Measurements from ENCODE around the gene MZB1.
A peak's percentile ranks its signal among the peaks of the same experiment; 100 is the strongest.

The MZB1 gene, protein sequence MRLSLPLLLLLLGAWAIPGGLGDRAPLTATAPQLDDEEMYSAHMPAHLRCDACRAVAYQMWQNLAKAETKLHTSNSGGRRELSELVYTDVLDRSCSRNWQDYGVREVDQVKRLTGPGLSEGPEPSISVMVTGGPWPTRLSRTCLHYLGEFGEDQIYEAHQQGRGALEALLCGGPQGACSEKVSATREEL

DNA sequence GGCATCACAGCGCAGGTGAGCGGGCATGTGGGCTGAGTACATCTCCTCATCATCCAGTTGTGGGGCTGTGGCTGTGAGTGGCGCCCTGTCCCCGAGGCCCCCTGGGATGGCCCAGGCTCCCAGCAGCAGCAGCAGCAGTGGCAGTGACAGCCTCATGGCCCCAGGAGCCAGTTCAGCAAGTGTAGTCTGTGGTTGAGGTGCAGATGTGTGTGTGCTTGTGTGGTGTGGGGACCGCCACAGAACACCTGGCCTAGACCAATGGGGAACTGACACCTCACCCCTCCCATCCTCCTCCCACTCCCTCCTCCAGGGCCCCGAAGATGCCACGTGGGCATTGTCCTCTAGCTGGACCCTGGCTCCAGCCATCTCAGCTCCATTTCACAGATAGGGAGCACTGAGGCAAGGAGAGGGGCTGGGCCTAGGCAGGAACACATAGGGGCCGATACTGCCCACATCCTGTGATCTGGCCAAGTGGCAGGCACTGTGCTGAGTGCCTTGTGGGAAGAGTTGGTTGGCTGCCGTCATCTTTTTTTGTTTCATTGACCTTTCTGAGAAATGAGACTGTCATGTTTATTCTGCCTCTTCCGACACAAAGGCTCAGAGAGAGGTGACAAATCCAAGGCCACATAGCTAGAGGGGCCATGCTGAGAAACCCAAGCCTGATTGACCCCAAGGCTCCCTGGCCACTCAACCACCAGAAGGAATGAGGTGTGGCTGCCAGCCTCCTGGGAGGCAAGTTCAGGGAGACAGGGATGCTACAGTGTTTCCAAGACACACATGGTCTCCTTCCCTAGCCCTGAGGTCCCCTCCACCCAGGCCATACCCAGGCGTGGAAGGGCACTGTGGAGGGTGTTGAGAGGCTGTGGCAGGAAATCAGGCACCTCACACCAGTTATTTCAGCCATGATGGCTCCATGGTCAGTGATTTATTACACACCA lies at the start of gene MZB1:
MZB1 (minus strand) TSS at position 213 of the 938 bp plus-strand sequence; CDS start at position 156, 57 bp downstream.
- no peak for DNase-seq

DNA sequence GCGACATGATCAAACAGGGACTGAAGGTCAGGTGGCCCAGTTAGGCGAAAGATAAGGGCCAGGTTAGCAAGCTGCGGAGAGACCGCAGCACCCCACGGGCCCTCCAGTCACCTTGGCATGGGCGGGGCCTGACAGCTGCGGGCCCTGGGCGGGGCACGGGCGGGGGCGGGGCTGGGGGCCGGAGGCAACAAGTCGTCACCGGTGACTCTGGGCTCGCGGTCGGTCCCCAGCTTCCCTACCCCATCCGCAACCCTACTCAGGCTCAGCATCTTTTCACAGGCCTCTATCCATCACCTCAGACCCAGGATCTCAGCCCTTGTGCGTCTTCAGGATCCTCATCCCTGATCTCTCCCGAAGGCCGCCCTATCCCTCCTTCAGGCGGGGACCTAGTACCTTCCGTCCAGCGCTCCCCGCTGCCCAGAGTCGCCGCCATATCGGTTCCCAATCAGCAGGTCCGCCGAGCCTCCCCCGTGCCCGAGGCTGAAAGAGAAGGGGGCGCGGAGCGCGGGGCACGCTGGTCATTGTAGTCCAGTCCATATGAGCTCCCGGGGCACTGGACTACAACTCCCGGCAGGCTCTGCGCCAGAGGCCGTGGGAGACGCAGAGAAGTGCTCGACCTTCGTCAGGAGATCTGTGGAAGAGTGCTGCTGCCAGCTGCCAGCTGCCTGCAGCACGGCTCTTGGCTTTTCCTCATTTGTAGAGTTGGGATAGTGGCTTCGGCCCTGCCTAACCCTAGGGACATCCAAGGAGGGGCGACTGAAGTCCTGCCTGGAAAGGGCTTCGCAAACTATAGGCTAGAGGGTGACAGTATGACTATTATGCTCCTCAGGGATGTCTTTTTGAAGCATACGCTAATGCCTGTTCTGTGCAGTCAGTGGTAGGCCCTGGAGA lies 49.5 kb upstream of the MZB1 start, which contains the start of gene DNAJC18:
DNAJC18 (minus strand) TSS at position 513 of the 891 bp plus-strand sequence; CDS start at position 433, 80 bp downstream.
- peak; percentile 73 for DNase-seq

DNA sequence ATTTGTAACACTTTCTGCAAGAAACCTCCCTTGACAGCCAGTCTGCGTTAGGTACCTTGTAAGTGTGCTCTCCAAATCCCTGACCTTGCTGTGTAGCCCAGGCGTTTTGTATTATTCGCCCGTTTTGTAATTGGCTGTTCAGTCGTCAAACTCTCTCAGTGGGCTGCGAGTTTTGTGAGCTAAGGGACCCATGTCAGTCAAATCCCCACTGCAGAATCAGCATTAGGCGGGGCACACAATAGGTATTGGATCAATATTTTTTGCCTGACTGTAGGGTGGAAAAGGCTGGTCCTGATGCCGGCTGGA lies 48.9 kb upstream of the MZB1 start:
- DNase-seq = no peak

DNA sequence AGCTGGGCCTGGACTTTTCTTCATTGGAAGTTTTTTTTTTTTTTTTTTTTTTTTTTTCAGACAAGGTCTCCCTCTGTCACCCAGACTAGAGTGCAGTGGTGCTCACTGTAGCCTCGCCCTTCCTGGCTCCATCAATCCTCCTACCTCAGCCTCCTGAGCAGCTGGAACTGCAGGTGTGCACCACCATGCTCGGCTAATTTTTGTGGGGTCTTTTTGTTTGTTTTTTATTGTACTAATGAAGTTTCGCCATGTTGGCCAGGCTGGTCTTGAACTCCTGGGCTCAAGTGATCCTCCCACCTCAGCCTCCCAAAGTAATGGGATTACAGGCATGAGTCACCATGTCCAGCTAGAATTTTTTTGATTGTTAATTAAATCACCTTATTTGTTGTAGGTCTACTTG lies 46.0 kb upstream of the MZB1 start:
- DNase-seq = no peak

DNA sequence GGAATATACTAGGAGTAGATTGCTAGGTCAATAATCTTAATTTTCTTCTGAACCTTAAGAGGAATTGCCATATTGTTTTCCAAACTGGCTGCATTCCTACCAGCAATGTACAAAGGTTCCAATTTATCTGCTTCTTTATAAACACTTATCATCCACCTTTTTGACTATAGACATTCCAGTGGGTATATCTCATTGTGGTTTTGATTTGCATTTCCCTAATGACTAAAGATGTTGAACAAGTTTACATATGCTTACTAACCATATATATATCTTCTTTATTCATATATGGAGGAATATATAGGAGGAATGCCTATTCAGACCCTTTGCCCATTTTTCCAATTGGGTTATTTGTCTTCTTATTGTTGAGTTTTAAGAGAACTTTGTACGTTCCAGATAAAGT lies 42.0 kb upstream of the MZB1 start:
- DNase-seq = no peak

DNA sequence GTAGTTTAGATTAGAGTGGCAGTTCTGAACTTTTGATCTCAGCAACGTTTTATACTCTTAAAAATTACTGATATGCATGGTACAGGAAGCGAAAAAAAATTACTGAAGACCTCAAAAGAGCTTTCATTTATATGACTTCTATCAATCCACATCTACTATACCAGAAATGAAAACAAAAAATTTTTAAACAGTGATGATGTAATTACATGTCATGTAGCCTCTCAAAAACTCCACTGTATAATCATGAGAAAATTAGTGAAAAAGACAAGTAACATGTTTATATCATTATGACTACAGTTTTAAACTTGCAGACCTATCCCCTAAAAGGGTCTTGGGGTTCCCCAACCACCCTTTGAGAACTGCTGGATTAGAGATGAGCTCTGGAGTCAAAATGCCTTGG lies 40.3 kb upstream of the MZB1 start:
- DNase-seq = no peak

DNA sequence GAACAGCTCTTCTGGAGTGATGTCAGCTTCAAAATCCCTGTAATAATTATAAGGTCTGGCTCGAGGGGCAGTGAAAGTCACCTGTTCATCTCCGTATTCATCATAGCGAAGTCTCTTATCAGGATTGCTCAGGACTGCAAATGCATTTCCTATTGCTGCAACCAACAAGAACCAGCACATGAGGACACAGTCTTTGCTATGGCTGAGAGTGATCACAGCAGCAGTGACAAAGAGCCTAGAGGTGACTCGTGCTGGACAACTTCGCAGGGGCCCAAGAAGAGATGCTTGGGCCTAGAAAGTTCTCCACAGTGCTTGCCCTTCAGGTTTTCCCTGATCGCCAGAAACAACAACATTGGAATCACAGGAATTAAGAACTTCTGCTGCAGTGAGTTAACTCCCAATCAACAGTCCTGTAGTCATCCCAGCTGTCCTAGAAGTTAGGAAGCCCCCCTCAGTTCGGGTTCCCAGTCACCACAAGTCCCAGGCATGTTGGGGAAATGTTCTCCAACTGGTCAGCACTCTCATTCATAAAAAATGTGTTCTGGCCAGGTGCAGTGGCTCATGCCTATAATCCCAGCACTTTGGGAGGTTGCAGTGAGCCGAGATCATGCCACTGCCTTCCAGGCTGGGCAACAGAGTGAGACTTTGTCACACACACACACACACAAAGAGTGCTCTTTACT lies 36.6 kb upstream of the MZB1 start:
- no peak for DNase-seq

DNA sequence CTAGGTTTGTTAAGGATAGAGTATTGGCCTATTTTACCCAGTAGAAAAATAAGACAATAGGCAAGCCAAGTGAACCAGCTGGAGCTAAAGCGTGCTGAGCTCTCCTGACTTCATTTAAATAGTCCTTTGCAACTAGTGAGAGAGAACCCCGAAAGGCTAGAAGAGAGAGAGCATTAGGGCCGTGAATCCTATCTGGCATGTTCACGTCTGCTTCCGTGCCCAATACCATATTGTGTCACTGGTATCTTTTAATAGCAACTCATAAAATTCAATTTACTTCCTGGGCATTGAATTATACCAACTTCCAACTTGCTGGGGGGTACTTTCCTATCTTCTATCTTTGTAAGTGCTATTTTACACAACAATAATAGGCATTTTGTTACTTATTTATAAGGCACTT lies 35.8 kb upstream of the MZB1 start:
- DNase-seq = no peak

DNA sequence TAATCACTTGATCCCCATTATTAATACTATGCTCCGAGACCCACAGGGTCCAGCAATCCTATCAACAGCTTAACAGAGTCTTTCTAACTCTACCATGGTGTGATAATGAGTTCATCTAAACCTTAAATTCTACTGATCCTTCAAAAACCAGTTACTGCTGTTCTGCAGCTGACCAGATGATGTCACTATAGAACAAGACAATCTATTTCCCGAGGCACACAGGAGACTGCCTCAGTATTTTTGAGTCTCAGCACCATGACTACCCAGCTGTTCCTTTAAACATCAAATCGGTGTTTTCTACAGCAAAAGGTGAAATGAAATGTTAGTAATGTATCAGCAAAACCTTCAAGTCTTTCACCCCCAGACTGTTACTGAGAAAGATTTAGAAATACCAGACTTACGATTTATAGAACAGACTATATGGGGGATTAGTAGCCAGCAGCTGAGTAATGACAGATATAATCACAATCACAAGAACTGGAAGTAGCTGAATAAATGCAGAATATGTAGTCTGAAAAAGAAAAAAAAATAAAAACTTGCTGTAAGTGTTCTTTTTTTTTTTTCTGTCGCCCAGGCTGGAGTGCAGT lies 32.7 kb upstream of the MZB1 start:
- no peak for DNase-seq

DNA sequence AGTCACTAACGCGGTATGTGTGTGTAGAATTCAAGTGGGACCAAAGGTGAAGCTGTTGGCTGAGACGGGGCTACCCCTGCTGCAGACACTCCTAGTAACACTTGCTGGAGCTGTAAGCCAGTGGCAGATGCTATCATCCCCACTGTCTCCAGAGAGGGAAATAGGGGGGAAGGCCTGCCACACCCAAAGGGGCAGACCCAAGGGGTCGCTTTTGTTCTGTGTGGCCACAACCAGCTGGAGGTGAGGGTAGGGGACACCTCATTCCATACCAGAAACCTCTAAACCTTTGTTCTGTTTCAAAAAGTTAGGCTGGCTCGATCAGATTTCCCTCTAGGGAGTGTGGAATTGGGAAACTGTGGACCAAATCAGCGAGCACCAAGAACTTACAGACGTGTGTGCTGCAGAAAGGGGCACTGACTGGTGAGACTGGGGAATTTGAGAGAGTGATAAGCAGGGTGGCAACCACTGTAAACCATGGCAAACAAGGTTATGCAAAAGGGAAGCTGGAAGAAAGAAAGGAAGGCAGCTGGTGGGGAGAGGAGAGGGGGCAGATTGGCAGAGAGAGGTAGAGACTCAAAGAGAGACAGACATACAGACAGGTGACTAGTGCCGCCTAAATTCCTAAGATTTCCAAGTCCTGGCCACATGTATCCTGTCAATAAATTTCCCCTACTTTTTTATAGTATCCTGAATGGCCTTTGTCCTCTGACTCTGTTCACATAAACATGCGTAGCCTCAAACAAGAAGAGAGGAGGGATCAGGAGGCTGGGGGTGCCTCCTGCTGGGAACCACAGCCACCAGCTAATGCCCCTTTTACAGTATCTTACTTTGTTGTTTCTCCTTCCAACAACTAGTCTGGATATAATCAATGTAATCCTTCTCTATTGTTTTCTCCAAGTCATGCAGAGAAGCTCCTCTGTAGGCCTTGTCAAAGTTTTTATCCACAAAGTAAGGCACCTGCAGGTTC lies 29.8 kb upstream of the MZB1 start:
- no peak for DNase-seq

DNA sequence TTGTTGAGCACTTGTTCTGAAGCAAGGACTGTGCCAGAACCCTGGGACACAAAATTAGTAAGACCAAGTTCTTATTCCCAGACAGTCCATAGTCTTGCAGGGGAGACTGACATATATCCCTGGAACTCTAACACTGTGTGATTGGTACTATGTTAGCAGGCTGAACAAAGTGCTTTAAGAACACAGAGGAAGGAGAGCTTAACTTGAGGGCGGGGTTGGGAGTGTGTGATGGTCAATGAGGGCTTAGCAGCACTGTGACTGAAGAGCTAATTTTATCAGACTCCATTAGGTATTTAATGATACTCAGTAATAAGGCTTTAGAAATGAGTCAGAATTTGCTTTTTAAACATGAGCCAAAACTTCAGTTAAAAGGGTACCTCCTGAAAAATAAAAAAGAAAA lies 29.1 kb upstream of the MZB1 start:
- DNase-seq = no peak

DNA sequence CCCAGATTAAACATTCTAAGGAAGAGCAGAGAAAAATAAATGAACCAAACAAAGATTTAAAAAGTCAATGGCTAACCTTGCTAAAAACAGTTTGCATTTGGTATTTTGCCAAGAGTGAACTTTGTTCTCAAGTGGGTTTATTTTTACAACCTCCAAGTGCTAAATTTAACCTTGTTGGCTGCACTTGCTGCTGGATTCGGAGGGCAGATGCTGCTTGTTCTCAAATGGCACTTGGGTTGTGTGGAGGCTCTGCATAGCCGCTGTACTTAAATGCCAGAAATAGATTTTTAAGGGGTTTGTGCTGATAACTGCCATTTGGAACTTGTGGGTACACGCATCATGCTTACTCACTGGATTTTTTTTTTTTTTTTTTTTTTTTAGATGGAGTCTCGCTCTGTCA lies 27.5 kb upstream of the MZB1 start:
- DNase-seq = no peak

DNA sequence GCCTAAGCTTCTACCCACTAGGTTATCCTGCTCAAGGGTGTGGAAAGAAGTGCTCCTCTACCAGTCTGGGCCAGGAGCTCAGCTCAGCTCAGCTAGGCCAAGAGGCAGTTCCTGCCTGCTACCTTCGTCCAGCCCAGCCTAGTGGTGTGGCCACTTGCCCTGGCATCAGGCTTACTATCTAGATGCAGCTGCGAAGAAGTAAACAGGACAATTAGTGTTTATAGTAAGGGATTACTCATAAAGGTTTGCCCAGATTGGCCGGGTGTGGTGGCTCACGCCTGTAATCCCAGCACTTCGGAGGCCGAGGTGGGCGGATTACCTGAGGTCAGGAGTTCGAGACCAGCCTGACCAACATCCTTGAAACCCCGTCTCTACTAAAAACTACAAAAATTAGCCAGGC lies 26.9 kb upstream of the MZB1 start:
- no peak for DNase-seq

DNA sequence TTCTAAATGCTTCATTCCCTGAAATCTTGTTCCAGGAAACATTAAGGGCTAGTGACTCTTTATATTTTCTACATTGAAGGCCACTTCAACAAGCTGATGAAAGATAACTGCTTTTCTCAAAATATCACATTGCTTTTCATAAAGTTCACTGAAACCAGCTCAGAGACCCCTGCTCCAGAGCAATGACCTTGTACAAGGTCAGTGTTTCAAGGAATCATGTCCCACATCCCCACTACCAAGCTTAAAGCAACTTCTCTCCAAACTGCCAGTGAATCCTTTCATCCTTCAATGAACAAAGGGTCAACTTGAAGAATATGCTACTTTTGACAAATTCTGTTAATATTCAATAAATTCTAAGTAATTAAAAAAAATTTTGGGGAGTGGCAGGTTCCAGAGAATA lies 26.2 kb upstream of the MZB1 start:
- no peak for DNase-seq

DNA sequence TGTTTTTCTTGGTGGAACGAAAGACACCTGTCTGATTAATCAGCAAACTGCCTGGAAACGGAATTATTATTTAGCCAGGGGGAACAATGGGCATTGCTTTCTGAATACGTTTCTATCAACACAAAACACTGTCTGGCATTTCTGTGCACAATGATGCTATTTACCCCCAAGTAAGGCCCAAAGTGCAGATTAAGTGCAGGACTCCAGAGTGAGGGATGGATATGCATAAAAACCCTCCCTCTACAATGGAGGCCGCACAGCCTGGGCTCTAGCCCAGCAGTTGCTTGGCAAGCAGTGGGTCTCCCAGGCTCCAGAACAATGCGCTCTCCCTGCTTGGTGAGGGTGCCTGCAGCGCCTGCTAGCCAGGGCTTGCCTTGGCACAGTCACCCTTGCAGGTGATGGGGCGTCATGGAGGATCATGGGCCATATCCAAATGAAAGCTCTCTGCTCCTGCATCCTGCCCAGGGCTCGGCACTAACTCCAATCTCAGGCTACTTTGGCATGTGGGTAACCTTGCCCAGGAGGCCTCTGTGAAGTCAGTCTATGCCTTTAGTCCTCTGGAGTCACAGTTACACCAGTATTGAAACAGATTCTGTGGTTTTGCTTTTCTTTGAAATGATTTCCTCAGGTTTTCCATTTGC lies 25.6 kb upstream of the MZB1 start:
- DNase-seq = no peak

DNA sequence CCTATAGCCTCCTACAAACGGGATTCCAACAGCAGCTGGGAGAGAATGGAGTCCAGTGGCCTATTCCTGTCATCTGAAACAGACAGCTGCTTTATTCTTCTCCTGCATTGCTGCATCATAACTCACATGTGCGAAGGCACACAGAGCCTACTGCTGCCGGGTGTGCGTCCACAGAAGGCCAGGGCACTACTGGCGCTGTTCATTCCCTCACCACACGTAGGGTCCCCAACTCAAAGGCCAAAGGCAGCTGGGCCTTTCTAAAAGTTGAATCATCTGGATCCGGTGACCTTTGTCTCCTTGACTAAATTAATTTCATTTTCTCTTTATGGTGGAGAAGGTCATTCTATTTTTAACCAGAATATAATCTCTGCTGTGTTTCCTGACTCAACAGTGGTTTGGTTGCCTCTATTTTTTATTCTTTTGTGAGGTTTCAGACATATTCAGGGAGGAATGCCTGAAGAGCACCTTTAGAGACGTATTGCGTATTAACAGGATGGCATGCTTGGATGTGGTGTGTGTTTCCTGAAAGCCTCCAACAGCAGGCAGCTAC lies 24.9 kb upstream of the MZB1 start:
- no peak for DNase-seq

DNA sequence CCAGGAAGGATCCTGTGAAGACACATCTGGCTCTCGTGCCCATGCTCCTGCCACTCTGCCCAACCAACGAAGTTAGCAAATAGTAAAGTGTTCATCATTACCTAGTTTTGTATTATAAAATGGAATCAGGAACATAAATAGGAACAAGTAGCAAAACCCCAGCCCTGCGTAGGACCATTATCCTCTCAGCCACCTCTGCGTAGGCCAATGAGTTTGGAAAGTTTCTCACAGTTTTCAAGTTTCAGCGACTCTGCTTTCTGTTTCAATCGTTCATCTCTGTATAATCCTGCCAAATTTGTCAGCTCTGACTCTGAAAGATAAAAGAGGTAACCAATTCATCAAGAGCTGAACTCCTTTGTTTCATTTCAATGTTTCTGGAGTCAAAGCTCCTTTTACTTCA lies 24.2 kb upstream of the MZB1 start:
- no peak for DNase-seq

DNA sequence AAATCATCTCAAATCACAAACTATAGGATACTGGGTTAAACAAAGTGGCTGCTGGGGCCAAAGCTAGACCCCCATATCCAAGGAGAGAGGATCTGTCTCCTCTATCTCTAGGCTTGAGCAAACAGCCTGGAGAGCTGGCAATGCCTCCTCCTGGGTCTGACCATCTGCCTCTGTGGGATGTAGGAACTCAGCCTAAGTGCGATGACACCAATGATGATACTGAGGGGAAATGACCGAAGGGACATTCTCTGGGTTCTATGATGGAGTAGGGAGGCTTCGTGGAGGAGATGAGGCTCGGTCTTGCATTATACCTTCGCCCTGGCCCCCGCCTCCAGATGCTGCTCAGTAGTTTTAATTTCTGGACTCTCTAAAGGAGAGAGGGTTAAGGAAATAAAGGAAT lies 23.4 kb upstream of the MZB1 start:
- no peak for DNase-seq

DNA sequence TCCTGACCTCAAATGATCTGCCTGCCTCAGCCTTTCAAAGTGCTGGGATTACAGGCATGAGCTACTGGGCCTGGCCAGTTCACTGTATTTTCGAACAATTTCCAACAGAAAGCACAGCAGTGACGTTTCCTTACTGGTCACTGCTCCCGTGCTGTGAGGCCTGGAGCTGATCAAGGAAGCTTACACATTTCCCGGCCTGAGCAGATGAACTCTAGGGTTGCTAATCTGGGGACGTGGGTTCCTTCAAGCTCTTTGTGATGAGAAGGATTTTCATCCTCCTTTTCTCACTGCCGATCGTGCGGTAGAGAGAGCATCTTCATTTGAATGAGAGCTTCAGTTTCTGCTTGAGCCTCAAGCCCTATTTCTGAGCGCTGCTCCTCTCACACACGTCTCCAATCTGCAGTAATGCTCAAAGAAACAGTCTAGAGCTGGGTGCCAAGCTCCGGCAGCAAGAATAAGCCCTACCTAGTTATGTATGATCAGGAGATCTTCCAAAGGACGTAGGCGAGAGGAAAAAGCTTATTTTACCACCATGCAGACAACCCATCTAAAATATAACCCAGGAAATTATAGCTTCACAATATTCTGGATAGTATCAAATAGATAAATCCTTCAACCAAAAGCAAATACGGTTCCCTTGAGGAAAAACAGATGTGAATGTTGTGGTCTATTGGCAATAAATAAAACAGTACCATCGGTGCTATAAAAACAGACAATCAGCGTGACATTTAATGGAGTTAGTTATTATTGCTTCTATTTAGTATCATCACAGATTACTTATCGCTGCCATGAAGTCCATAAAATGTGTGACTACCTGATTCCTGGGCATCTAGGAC lies 21.5 kb upstream of the MZB1 start:
- DNase-seq = no peak
